ENCODE measurements around the gene CRKL. TPM values are rescaled to one million over a fixed set of nuclear protein-coding genes. Genes with fewer than 3 reads are reported as not detected.
"Not testable (repeated sequence)": the region's sequence is repeated elsewhere in the genome, so short reads cannot be mapped to it uniquely, and the experiment has no call there.

Gene CRKL
- polyA plus RNA-seq, 12 donors, result 44.7 to 57.0 (median 51.8) TPM; not detected in 1

GRCh38 chr22:20930435-20930834 lies 13.2 kb downstream of the CRKL start:
- not testable (repeated sequence) for DNase-seq

DNA sequence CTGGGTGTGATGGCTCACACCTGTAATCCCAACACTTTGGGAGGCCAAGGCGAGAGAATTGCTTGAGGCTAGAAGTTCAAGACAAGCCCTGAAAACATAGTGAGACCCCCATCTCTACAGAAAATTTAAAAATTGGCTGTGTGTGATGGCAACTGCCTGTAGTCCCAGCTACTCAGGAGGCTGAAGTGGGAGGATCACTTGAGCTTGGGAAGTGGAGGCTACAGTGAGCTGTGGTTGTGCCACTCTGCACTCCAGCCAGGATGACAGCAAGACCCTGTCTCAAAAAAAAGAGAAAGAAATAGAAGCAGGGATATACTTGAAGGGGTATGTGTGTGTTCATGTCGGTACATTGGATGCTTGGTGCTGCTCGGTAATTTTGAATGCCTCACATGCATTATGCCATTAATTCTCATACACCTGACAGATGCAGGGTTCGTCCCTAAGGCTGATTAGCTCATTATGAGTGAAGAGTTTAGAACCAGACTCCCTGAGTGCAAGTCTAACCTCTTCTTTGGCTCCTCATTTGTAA lies 14.0 kb downstream of the CRKL start:
- no peak for DNase-seq

DNA sequence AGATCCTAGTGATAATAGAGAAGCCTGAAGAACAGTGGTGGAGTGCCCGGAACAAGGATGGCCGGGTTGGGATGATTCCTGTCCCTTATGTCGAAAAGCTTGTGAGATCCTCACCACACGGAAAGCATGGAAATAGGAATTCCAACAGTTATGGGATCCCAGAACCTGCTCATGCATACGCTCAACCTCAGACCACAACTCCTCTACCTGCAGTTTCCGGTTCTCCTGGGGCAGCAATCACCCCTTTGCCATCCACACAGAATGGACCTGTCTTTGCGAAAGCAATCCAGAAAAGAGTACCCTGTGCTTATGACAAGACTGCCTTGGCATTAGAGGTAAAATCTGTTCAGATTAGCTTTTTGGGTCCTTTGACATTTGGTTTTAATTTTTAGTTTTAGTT lies 16.7 kb downstream of the CRKL start:
- DNase-seq, result no peak

DNA sequence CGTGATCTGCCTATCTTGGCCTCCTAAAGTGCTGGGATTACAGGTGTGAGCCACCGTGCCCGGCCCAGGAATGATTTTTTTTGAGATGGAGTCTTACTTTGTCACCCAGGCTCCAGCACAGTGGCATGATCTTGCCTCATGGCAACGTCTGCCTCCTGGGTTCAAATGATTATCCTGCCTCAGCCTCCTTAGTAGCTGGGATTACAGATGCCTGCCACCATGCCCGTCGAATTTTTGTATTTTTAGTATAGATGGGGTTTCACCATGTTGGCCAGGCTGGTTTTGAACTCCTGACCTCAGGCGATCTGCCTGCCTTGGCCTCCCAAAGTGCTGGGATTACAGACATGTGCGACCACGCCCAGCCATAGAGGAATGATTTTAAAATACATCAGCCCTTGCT lies 17.8 kb downstream of the CRKL start:
- not testable (repeated sequence) for DNase-seq

- DNase-seq, result not testable (repeated sequence)
Measured at GRCh38 chr22:20935780-20936539, 18.8 kb downstream of the CRKL start.

DNA sequence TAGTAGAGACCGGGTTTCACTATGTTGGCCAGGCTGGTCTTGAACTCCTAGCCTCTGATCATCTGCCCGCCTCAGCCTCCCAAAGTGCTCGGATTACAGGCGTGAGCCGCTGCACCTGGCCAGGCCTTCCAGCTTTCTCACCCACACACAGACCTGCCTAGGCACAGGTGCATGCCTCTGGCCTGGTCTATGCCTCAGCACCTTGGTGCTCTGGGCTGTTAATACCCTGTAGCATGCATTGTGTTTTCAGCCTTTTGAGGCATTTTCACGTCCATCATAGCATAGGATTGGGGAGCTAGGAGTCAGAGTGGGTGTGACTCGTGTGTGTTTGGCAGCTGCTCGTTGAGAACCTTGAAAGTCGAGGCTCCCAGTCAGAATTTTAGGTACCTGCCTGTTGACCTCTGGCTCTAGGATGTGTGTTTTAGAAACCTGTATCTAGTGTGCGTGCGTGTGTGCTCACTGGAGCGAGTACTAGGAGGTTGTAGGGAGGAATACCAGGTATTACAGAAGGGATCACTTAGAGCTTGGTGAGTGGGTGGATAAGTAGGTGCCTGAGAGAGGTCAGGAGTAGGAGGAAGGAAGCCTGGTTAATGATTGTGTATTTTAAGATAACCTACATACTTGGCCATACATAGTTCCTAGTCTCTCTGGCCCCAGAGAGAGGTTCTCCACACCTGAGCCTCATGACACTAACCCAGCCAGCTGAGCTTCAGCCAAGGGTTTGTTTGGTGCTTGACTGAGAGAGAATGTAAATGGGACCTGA lies 20.0 kb downstream of the CRKL start:
- no peak for DNase-seq

GRCh38 chr22:20937794-20938671 lies 20.8 kb downstream of the CRKL start:
- DNase-seq, result no peak

- DNase-seq, result not testable (repeated sequence)
Measured at GRCh38 chr22:20939457-20940185, 22.4 kb downstream of the CRKL start.

DNA sequence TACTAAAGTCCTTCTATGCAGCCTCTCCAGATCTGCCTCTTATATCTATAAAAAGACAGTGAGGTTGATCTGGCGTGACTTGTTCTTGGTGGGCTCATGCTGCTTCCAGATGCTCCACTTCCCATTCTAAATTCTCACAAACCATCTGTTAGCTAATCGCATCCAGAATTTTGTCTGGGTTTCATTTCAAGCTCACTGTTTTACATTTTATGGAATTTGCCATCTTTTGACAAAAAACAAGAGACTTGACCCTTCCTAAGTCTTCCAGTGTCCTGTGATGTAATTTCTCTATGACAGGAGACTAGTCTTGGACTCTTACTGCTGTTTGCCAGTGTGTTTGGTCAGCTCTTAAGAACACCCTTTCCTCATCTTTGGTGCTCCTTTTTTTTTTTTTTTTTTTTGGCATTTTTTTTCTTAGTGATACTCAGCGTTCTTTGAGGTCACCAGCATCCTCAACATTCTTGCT lies 23.0 kb downstream of the CRKL start:
- no peak for DNase-seq

- DNase-seq, result no peak
Measured at GRCh38 chr22:20940904-20941385, 23.7 kb downstream of the CRKL start.

GRCh38 chr22:20942203-20942902 lies 25.1 kb downstream of the CRKL start:
- DNase-seq, result not testable (repeated sequence)

DNA sequence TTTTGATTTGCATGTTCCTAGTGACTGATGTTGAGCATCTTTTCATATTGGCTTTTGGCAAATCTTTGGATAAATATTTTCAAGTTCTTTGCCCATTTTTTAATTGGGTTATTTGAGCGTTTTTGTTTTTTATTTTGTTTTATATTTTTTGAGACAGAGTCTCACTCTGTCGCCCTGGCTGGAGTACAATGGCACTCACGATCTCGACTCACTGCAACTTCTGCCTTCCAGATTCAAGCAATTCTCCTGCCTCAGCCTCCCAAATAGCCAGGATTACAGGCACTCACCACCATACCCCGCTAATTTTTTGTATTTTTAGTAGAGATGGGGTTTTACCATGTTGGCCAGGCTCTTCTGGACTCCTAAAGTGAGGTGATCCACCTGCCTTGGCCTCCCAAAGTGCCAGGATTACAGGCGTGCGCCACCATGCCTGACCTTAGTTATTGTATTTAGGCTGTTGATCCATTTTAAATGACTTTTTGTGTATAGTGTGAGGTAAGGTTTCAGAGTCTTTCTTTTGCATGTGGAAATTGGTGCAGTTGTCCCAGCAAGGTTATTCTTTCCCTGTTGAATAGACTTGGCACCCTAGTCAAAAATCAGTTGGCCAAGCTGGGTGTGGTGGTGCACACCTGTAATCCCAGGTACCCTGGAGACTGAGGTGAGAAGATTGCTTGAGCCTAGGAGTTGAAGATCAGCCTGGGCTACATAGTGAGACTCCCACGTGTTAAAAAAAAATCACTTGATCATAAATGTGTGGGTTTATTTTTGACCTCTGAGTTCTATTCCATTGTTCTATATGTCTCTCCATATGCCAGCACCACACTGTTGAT lies 26.1 kb downstream of the CRKL start:
- no peak for DNase-seq

DNA sequence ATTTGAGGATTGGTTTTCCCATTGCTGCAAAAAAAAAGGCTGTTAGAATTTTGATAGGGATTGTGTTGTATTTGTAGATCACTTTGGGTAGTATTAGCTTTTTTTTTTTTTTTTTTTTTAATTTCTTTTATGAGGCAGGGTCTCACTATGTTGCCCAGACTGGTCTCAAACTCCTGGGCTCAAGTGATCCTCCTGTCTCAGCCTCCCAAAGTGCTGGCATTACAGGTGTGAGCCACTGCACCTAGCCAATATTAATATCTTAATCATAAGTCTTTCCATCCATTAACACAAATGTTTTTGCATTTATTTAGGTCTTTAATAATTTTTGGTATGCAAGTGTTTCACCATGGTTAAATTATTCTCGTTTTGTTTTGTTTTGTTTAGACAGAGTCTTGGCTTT lies 26.8 kb downstream of the CRKL start:
- DNase-seq, result no peak

DNA sequence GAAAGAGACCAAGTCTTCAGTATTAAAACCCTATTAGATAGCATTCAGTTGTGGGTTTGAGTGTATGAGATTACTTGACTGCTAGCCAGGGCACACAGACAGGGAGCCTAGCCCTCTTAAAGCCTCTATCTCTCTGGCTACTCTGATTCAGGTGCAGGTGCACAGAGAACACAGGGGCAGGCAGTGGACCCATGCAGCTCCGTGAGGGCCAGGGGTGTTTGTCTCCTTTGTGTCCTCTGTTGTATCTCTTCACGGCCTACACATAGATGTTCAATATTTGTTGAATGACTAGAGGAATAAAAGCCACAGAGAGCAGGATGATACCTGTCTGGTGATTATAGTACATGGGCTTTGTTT lies 28.3 kb downstream of the CRKL start:
- no peak for DNase-seq

DNA sequence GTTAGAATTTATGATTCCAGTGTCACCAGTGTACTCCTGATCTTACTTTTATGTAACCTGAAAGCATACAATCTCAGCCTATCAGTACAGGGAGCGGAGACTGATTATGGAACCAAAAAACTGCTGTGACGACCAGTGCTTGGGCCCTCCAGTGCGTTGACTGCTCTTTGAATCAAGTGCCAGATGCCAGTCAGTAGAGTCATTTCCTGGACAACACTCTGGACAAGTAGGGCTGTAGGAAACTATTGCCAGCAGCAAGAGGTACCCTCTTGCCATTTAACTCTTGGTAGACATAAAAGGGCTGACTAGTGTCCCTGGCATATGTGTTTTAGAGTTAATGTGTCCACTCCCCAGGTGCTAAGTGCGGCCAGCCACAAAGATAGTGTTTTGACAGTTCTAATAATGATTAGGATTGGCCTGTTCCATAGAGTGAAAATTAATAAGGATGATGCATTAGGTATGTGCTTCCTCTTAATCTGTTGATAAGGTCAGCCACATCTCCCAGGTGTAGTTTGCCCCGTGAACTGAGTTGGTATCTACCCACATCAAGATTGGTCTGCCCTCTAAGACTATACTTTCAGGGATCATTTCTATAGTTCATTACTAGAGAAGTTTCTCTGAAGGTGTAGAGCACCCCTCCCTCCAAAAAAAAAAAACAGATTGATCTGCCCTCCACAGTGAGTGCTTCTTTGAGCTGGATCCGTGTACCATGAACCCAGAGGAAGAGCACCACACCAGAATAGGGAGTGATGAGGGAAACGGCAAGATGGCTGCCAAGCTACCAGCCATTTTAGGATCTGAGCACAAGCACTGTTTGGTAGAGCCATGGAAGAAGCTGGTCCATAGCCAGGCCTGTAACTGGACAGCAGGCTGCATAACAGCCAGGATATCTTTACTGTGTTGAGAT lies 29.1 kb downstream of the CRKL start:
- no peak for DNase-seq

DNA sequence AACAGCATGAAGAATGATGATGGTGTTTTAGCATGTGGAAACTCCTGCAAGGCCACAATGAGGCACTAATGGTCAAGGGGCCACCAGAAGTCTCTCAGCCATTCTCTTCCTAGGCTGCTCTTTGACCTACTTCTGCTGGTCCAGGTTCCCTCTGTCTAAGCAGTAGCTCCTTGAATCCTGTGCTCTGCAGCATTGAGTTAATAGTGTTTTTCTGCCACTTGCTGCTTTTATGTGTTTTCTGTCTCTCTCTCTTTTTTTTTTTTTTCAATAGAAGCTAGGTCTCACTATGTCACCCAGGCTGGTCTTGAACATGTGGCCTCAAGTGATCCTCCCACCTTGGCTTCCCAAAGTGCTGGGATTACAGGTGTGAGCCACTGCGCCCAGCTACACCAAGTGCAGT lies 29.8 kb downstream of the CRKL start:
- DNase-seq, result no peak

DNA sequence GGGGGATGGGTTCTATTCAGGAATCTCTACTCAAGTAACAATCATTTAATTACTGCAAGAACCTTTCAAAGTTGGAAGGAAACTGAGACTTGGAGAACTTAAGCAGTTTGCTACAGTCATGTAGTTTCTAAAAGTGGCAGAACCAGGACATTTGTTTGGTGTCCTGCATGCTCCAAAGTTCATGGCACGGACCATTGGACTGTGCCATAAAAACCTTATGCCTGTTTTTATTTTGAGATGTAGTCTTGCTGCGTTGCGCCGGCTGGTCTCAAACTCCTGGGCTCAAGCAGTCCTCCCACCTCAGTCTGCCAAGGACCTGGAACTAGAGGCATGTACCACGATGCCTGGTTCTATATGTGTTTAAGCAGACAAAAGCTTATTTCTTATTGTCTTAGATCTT lies 31.2 kb downstream of the CRKL start:
- DNase-seq, result no peak

DNA sequence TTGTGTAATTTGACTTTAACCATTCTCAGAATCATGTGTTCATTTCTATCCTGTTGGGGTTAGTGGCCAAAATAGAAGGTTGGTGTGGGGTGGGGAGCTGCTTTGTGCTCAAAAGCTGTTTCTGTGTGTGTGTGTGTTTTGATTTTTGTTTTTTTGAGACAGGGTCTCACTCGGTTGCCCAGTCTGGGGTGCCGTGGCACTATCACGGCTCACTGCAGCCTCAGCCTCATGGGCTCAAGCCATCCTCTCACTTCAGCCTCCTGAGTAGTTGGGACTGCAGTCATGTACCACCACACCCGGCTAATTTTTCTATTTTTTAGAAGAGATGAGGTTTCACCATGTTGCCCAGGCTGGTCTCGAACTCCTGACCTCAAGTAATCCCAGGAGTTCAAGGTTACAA lies 31.8 kb downstream of the CRKL start:
- no peak for DNase-seq
